HG03558 (cell line): ENCODE results near the gene SLC22A13.
"Not testable (repeated sequence)": the region's sequence is repeated elsewhere in the genome, so short reads cannot be mapped to it uniquely, and the experiment has no call there.

Experiments used
- ATAC-seq: cut with Tn5 transposase; IDR thresholded peaks from one replicate; pipeline ENCODE4 v1.9.1; 2021; ENCODE audit warnings: moderate number of reproducible peaks; ENCODE audit not compliant: unreplicated experiment; ENCODE audit errors: extremely low read depth

SLC22A13 gene

DNA sequence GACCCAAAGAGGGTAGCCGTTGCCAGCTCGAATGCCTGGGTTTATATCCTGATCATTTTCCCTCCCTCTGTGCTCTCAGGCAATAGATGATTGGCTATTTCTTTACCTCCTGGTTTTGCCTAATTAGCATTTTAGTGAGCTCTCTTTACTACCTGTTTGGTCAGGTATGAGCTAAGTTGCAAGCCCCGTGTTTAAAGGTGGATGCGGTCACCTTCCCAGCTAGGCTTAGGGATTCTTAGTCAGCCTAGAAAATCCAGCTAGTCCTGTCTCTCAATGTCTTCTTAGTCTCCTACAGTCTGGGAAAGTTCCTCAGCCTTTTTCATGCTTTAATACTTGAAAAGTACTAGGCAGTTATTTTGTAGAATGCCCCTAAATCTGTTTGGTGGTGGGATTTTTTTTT lies 31.4 kb downstream of the SLC22A13 start:
- not testable (repeated sequence) for ATAC-seq

GRCh38 chr3:38297537-38297936 lies 31.9 kb downstream of the SLC22A13 start:
- no peak for ATAC-seq

DNA sequence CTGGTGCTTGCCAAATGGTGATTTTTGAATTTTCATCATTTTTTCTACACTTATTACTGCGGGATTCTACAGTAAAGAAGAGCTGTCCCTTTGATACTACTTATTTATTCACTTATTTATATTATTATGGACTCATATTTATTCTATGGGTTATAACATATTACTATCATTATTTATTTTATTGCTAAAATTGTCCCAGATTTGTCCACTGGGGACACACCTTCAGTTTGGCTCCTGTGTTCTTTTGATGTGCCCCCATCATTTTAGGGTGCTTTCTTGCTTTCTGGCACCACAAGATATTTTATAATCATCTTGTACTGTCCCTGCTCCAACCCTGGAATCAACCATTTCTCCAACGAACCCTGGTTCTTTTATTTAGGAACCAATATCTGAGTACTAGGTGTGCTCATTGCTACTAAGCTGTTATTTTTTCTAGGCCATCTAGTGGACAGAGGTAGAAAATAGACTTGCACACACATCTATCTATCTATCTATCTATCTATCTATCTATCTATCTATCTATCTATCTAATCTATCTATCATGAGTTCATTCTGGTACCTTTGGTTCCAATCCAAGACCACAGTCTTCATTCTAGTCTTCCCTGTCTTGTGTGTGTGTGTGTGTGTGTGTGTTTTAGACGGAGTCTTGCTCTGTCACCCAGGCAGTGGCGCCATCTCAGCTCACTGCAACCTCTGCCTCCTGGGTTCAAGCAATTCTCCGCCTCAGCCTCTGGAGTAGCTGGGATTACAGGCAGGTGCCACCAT lies 32.5 kb downstream of the SLC22A13 start:
- ATAC-seq: no peak

GRCh38 chr3:38306941-38307340 lies 41.3 kb downstream of the SLC22A13 start:
- no peak for ATAC-seq

DNA sequence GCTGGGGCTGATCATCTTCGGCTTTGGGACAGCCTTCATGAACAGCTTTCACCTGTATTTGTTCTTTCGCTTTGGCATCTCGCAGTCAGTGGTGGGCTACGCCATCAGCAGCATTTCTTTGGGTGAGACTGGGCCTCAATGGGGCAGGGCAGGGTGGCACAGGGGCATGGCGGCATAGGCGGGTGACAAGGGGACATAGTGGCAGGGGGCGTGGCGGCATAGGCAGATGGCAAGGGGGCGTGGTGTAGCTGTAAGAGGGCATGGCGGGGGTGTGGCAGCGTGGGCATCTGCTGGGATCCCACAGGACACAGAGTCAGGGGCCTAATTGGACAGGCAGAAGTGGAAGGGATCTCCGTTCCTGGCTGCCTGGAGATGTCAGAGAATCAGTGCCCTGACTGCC lies 42.0 kb downstream of the SLC22A13 start:
- ATAC-seq: no peak

- ATAC-seq: no peak
Observed at GRCh38 chr3:38308456-38308855, 42.8 kb downstream of the SLC22A13 start.

- ATAC-seq: no peak
Observed at GRCh38 chr3:38311476-38311875, 45.9 kb downstream of the SLC22A13 start.

DNA sequence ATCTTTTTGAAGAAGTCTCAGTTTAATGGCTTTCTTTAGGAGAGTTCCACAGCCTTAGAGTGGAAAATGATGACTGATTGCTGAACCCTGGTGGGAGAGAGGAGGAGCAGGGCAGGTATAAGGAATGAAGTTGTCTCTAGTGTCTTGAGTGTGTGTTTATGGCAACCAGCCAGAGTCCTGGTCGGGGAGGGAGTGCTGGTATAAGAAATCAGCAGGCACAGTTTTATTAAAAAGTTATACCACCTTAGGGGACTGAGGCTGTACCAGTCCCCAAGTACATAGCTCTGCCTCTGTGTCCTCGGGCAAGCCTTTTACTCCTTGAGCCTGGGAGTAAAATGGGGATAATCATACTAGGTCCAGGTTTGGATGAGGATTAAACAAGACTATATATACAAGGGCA lies 46.3 kb downstream of the SLC22A13 start:
- ATAC-seq: no peak

GRCh38 chr3:38312356-38312755 lies 46.7 kb downstream of the SLC22A13 start:
- no peak for ATAC-seq

- ATAC-seq: no peak
Observed at GRCh38 chr3:38313263-38313662, 47.7 kb downstream of the SLC22A13 start.

DNA sequence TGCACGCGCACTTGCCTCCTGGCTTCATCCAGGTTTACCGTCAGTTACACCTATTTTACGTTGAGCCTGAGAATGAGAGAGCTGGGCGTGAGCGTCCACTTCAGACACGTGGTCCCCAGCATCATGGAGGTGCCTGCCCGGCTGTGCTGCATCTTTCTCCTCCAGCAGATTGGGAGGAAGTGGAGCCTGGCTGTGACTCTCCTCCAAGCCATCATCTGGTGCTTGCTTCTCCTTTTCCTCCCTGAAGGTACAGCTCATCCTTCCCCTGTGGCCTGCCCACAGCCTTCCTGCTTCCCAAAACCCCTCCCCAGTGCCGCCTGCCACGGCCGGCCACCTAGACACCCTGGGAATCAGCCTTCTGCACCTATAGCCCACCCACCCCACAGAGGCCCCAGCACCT lies 48.1 kb downstream of the SLC22A13 start:
- ATAC-seq: no peak

DNA sequence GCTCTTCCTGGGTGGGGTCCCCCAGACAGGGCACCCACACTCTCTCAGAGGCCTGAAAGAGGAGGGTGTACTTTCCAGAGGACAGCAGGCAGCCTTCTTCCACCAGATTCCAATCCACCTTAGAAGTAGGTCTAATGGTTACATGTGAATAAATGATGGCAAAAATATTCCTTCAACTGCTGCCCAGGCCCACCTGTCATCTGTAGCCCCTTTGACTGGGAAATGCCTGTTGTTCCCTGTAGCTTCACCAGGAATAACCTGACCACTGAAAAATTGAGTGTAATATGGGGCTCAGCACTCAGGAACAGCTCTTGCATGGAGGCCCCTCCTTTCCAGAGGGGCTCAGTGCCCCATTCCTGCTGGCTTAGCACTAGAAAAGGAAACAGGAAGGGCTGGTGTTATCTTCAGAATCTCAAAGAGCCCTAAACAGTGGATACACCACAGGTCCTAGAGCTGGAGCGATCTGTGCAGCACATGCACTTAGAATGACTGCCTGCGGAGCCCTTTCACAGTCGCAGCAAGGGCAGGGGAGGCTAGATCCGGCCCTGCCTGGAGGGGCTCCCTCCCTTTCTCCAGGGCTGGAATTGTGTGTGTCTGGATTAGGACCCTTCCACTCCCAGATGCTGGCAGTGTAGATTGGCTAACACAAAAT lies 48.6 kb downstream of the SLC22A13 start:
- ATAC-seq: no peak

DNA sequence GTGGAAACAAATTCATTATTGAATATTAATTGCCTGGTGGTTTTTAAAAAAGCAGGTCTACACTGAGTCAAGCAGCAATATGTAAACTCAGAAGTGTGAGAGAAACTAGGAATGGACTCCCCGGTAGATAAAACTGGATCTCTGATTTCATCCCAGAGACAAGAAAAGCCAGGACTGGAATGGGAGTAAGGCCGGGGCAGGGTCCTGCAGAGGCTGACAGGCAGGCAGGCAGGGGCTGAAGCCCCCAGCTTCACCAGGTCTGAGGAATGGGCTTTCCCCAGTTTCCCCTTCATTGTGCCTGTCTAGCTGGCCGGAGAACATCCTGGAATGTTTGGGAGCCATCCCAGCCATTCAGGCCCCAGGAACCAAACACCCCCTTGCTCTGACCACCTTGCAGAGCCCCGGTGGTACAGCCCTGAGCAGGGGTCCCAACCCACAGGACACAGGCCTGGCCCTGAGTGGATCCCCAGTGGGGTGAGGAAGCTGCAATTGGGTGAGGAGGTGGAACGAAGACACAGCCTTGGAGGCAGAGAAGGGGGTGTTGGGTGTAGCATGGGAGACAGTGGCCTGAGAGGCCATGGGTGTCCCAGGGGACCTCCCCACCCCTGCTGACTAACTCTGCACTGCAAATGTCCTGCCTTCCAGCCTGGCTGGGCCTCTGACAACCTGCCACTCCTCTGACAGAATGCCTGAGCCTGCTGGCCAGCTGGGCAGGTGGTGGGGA lies 49.3 kb downstream of the SLC22A13 start:
- ATAC-seq: no peak

GRCh38 chr3:38315488-38316230 lies 50.0 kb downstream of the SLC22A13 start:
- ATAC-seq: no peak

DNA sequence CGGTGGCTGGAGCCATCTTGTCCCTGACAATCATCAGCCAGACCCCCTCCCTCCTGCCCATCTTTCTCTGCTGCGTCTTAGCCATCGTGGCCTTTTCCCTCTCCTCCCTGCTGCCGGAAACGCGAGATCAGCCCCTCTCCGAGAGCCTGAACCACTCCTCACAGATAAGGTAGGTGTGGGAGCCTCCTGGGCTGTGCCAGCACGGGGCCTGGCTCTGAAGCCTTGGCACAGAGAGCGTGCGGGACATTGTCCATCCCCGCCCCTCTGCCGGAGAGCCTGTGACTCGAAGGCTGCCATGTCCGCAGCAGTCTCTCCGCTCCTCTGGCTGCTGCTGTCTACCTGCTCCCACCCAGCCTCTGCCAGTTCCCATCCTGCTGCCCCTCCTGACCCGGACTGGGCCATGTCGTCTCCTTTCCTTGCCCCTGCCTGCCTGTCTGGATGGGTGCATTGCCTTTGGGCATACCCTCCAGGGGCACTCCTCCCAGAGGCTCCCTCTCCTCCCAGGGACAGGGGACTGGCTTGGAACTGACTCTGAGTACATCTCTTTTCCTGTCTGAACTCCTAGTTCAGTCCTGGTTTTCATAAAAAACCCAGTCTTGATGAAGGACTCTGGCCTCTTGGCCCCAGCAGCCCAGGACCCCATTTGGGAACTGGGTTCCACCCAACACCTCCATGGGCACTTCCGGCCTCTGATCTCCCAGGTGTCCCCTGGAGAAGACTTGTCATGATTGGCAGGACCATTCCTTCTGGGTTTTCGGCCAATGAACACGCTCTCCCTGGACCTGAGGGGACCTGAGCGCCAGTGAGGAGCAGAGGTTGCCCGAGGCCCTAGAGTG lies 51.0 kb downstream of the SLC22A13 start:
- no peak for ATAC-seq

- no peak for ATAC-seq
Observed at GRCh38 chr3:38317192-38317759, 51.7 kb downstream of the SLC22A13 start.

DNA sequence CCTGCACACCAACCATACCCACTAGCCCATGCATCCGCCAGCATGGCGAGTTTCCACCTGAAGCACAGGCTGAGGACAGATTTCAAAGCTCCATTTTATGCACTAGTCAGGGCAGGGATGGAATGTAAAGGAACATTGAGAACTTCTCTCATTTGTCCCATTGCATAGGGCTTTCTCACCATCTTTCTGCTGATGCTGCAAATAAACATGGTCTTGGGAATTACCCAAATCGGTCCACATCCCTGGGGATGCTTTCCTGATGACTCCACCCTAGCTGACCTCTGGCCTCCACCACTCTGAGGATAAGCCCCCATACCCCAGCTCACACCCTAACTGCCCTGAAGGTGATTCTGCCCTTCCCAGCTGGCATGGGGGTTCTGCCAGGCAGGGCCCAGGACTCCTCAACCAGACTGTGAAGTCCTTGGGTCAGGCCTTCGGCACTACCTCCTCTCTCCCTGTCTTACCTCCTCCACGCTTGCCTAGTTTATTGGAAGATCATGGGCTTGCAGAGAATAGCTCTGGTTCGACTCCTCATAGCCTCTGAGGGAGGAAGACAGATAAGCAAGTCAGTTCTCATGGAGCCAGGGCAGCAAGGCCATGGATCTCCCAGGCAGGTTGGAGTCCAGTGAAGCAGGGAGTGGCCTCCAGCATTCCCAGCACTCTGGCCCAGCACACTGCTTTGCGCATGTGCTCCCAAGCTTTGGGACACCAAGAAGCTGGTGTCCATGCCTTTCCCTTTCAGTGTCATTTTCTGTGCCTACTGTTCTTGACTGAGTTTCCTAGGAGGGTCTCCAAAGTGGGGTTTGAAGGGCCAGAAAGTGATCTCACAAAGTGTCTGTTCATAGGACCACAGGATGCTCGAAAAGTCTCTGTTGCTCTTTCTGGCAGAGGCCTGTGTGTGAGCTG lies 53.4 kb downstream of the SLC22A13 start:
- ATAC-seq: no peak

GRCh38 chr3:38320638-38321037 lies 55.0 kb downstream of the SLC22A13 start:
- not testable (repeated sequence) for ATAC-seq
